GM18951 (cell line): Measurements from ENCODE around the gene GRIP2.

ENCODE experiments used
- POLR2A ChIP-seq: IDR thresholded peaks from 4 replicates; pipeline ENCODE4 v1.6.1; 2011; ENCODE audit warnings: mild to moderate bottlenecking; ENCODE audit not compliant: insufficient read length, insufficient read depth; ENCODE audit errors: extremely low read depth
- in situ Hi-C: fragments of 300-500 bp; cut with MboI; formaldehyde crosslinking; loops from one replicate; pipeline ENCODE4 v1.12.0; 2022; ENCODE audit warnings: low sequenced_read_pairs, mixed read lengths, inconsistent platforms; ENCODE audit not compliant: unreplicated experiment

The GRIP2 gene

GRCh38 chr3:14450506-14450905 lies 89.6 kb downstream of the GRIP2 start:
- in situ Hi-C loops, result no loop called here
- no peak for TF ChIP-seq POLR2A

- in situ Hi-C loops, result no loop called here
- no peak for TF ChIP-seq POLR2A
These were observed 91.1 kb downstream of the GRIP2 start for GRCh38 chr3:14448756-14449727.

- TF ChIP-seq POLR2A, result no peak
- in situ Hi-C loops, result no loop called here
These were observed 92.1 kb downstream of the GRIP2 start for GRCh38 chr3:14448063-14448462.

- in situ Hi-C loops, result no loop called here
These were observed 93.1 kb downstream of the GRIP2 start for GRCh38 chr3:14446988-14447570.

GRCh38 chr3:14445773-14446172 lies 94.4 kb downstream of the GRIP2 start:
- in situ Hi-C loops, result no loop called here
- TF ChIP-seq POLR2A, result no peak

More at GRCh38 chr3:14446988-14447570, 93.1 kb downstream of the GRIP2 start:
- no peak for TF ChIP-seq POLR2A

GRCh38 chr3:14444380-14444779 lies 95.8 kb downstream of the GRIP2 start:
- in situ Hi-C loops, result no loop called here
- TF ChIP-seq POLR2A, result no peak

- TF ChIP-seq POLR2A, result no peak
These were observed 98.2 kb downstream of the GRIP2 start for GRCh38 chr3:14441920-14442300.

GRCh38 chr3:14441240-14441919 lies 98.8 kb downstream of the GRIP2 start:
- in situ Hi-C loops, result no loop called here
- no peak for TF ChIP-seq POLR2A

More at GRCh38 chr3:14441920-14442300, 98.2 kb downstream of the GRIP2 start:
- in situ Hi-C loops, result no loop called here

- TF ChIP-seq POLR2A, result no peak
- in situ Hi-C loops, result no loop called here
These were observed 99.5 kb downstream of the GRIP2 start for GRCh38 chr3:14440531-14441239.

GRCh38 chr3:14440168-14440518 lies 100.0 kb downstream of the GRIP2 start:
- in situ Hi-C loops, result no loop called here
- no peak for TF ChIP-seq POLR2A

GRCh38 chr3:14439501-14440167 lies 100.5 kb downstream of the GRIP2 start:
- no peak for TF ChIP-seq POLR2A
- in situ Hi-C loops, result no loop called here
